ENCODE results near the gene EDIL3.

GRCh38 chr5:84088996-84089395, 295.7 kb downstream of the EDIL3 start:
- TF ChIP-seq EP300 (IDR thresholded peaks at IDR 0.05) (no peak), CTCF (IDR thresholded peaks at IDR 0.05) (no peak), POLR2A (IDR thresholded peaks at IDR 0.05) (no peak)

All from tibial nerve (tissue), 4 donors.